Stimulated activated CD4-positive, alpha-beta T cell treated with anti-CD3 and anti-CD28 coated beads, Interleukin-1b, Interleukin-23, amount 100 ng/mL, for 48 hours (primary cell): ENCODE data around the gene MFAP2.
"Not testable (repeated sequence)": the region's sequence is repeated elsewhere in the genome, so short reads cannot be mapped to it uniquely, and the experiment has no call there.

Source experiments
- DNase-seq: peaks from one replicate; pipeline ENCODE4 v3.0.0-alpha.2; 2020

MFAP2 gene

DNA sequence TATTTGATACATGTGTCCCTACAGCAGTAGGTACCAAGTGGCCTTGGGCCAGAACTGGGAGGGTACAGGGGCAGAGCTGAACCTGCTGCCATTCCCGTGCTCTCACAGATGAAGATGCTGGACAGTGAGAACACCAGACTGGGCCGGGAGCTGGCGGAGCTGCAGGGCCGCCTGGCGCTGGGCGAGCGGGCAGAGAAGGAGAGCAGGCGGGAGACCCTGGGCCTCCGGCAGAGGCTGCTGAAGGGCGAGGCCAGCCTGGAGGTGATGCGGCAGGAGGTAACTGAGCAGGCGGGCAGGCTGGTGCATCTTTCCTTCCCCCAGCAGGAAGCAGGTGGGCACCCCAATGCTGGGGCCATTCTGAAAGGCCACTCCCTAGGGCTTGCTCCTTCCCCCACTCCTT is 21.9 kb downstream of the MFAP2 start:
- DNase-seq: no peak

DNA sequence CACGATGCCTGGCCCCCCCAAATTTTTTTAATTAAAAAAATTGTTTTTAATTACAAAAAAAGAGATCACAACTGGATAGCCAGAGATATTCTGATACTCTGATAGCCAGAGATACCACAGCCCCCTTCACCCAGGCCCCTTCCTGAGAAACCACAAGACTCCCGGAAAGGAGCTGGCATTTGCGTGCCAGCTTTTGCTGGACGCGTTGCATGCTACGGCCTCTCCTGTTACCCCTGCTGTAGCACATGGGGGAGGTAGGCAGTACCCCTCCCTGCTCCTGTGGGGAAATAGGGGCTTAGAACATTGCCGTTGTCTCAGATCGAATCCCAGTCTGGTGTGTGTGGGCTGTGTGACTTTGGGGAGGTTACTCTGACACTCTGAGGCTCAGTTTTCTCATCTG is 22.7 kb downstream of the MFAP2 start:
- no peak for DNase-seq

DNA sequence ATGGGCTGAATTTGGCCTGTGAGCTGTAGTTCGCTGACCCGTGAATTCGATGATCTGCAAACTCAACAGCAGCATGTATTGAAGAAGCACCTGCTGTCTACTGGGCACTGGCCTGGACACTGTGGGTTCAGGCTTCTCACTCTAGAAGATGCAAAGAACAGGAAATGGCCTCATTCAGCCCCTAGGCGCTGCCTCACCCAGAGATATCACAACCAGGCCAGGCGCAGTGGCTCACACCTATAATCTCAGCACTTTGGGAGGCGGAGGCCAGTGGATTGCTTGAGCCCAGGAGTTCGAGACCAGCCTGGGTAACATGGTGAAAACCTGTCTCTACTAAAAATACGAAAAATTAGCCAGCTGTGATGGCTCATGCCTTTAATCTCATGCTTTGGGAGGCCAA is 23.6 kb downstream of the MFAP2 start:
- DNase-seq: no peak

DNA sequence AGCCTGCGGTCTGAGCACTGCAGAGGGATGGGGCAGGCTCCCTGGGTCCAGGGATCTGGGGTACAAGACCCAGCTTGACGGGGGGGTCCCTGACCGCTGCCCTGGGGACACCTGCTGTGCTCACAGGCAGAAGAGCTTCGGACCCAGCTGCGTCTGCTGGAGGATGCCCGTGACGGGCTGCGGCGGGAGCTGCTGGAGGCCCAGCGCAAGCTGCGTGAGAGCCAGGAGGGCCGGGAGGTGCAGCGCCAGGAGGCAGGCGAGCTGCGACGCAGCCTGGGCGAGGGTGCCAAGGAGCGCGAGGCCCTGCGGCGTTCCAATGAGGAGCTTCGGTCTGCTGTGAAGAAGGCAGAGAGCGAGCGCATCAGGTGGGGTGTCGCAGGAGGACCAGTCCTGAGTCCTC is 25.2 kb downstream of the MFAP2 start:
- no peak for DNase-seq

DNA sequence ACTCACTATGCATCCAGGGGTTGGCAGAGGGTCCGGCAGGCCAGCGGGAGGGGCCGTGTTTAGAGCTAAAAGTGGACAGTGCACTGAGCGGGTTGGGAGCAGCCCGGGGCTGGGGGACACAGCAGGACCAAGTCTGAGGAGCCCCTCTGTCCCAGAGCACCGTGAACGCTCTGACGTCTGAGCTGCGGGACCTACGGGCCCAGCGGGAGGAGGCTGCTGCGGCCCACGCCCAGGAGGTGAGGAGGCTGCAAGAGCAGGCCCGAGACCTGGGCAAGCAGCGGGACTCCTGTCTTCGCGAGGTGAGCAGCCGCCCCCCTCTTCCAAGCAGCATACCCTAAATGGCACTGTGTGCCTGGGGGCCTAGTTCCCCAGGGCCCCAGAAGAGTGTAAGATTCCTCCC is 25.8 kb downstream of the MFAP2 start:
- DNase-seq: no peak

DNA sequence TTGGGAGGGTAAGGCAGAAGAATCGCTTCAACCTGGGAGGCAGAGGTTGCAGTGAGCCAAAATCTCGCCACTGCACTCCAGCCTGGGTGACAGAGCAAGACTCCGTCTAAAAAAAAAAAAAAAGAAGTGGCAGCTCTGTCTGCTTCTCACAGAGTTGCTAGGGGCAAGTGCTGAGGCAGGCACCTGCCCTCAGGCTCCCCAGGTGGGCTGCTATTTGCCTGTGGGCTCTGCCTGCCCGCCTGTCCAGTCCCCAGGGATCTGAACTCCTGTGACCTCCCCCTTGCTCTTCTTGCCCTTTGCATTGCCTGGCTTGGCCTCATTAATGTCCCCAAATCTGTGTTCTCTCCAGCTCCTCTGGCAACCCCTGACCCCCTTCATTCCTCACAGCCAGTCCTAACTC is 28.0 kb downstream of the MFAP2 start:
- not testable (repeated sequence) for DNase-seq

DNA sequence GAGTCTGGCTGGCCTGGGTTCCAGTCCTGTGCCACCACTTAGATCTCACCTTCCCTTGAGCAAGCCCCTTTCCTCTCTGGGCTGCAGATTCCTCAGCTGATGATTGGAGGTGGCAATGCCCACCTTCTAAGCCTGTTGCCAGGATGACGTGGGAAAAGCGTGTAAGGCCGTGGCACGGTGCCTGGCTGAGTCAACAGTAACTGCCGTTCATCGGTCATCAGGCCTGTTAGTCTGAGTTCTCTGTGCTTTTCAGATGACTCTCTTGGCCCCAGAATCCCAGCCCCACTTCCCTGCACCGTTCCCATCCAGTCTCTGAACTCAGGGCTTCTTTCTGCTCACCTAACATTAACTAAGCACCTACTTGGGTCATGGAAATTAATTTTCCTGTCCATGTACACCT is 31.4 kb downstream of the MFAP2 start:
- not testable (repeated sequence) for DNase-seq

DNA sequence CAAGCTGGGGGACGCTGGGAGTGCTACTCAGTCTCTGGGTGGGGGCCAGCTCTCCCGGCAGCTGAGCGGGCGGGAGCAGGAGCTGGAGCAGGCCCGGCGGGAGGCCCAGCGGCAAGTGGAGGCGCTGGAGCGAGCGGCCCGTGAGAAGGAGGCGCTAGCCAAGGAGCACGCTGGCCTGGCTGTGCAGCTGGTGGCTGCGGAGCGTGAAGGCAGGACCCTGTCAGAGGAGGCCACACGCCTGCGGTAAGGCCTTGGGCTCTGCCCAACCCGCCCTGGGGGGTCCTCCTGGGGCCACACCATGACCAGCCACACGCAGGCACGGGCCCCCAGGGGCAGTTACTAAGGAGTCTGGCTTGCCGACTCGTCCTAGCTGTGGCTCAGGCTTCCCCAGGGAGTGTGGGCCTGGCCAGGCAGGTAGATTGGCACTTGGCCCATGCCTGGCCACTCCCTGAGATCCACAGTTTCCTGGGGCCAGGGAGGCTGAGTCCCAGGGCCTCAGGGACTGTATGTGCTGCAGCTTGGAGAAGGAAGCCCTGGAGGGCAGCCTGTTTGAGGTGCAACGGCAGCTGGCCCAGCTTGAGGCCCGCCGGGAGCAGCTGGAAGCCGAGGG is 32.0 kb downstream of the MFAP2 start:
- DNase-seq: not testable (repeated sequence)

DNA sequence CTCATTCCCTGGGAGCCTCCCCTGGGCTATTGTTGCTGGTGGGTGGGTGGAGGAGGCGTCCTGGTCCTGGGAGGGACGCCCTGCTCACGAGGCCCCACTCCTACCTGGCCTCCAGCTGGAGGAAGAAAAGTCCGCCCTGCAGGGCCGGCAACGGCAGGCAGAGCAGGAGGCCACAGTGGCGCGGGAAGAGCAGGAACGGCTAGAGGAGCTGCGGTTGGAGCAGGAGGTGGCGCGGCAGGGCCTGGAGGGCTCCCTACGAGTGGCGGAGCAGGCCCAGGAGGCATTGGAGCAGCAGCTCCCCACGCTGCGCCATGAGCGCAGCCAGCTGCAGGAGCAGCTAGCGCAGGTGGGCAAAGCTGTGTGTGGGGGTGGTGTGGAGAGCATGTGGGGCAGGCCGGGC is 33.8 kb downstream of the MFAP2 start:
- no peak for DNase-seq

DNA sequence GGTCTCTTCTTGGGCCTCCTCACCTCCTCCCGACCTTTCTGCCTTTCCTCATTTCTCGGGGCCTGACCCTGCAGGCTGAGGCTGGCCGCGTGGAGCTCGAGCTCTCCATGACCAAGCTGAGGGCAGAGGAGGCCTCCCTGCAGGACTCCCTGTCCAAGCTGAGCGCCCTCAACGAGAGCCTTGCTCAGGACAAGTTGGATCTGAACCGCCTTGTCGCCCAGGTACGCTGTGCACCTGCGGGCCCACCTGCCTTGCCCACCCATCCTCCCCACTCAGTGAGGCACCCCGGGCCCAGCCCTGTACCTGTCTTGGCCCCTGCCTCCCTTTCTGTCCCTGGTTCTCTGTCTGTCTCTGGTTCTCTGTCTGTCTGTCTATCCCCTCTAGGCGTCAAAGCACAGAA is 34.2 kb downstream of the MFAP2 start:
- DNase-seq: not testable (repeated sequence)

DNA sequence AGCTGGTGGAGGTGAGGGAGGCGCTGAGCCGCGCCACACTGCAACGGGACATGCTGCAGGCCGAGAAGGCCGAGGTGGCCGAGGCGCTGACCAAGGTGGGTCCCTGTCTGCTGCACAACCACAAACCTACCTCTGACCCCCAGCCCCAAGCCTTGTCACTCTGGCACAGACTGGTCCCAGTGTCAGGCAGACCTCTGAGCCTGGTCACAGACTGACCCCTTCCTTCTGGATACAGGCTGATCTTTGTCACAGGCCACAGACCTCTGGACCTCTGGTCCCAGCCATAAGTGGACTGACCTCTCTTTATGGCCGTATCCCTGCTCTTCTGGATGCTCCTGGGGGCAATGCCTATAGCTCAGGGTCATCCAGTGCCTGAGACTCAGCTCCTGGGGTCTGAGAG is 34.9 kb downstream of the MFAP2 start:
- not testable (repeated sequence) for DNase-seq

DNA sequence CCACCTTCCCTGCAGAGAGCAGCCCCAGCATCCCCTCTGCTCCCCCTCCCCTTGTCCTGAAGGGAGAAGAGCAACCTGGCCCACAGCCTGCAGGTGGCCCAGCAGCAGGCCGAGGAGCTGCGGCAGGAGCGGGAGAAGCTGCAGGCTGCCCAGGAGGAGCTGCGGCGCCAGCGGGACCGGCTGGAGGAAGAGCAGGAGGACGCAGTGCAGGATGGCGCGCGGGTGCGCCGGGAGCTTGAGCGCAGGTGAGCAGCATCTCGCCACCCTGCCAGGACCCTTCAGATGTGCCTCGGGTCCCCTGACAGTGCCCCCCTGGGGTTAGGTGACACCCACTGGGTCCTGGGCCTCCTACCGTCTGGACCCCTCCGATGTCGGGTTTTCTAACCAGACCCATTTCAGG is 36.4 kb downstream of the MFAP2 start:
- no peak for DNase-seq

DNA sequence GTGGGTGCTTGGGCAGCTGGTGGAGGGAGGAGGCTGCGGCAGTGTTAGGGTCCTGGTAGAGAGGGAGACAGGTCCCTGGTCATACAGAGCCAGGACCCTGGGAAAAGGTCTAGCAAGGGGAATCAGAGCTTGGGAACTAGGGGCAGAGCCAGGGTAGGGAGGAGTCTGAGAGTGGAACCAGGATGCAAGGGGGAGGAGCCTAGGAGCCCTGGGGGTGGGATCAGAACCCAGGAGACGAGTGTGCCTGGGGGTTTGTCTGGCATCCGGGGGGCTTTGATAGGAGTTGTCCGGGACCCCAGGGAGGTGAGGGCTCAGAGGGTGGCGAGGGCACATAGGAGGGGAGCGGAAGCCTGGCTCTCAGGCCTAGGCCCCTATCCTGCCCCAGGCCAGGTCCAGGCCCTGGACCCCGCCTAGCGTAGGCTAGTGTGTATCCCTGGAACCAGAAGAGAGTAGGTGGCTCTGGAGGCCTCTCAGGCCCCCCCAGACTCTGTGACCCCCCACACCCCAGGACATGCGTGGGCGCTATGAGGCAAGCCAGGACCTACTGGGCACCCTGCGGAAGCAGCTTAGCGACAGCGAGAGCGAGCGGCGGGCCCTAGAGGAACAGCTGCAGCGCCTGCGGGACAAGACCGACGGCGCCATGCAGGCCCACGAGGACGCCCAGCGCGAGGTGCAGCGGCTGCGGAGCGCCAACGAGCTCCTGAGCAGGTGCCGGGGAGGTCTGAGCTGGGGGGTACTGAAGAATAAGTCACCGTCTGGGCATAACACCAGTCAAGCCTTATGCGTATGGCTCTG is 40.8 kb downstream of the MFAP2 start:
- not testable (repeated sequence) for DNase-seq

DNA sequence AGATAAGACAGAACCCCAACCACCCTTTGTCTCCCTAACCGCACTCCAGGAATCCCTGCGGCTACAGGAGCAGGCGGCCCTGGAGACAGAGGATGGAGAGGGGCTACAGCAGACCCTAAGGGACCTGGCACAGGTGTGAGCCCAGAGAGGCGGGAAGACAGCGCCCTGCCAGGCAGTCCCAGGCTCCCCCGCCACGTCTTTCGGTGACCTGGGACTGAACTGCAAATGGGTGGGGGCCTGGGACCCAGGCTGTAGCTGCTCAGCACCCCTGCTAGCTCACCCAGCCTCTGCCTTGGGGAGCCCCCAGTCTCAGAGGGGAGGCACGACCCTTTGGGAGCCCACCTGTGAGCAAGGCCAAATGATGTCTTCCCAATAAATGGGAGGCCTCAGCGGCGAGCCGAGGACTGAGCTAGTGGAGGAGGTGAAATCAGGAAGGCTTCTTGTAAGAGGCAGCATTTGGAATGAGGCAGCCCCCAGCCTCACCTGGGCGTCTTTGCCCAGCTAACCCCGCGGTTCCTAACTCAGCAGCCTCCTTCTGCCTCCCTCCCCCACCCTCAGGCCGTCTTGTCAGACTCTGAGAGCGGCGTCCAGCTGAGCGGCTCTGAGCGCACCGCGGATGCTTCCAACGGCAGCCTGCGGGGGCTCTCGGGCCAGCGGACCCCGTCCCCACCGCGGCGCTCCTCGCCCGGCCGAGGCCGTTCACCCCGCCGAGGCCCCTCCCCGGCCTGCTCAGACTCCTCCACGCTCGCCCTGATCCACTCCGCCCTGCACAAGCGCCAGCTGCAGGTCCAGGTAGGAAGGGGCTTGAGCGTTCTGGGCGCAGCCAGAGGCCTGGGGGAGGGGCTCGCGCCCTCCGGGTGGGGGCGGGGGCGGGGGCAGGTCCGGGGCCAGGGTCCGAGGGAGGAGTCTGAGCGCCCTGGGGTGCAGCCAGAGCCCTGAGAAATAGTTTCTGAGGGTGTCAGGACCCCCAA is 41.8 kb downstream of the MFAP2 start:
- no peak for DNase-seq

DNA sequence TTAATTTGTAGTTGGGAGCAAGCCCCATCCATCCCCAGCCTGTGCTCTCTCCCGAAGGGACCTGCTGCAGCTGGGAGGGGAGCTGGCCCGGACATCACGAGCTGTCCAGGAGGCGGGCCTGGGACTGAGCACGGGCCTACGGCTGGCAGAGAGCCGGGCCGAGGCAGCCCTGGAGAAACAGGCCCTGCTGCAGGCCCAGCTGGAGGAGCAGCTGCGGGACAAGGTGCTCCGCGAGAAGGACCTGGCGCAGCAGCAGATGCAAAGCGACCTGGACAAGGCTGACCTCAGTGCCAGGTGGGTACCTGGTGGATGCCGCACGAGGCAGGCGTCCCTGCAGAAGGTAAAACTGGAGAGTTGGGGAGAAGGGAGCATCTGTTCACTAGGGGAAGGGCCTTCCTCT is 43.8 kb downstream of the MFAP2 start:
- not testable (repeated sequence) for DNase-seq

DNA sequence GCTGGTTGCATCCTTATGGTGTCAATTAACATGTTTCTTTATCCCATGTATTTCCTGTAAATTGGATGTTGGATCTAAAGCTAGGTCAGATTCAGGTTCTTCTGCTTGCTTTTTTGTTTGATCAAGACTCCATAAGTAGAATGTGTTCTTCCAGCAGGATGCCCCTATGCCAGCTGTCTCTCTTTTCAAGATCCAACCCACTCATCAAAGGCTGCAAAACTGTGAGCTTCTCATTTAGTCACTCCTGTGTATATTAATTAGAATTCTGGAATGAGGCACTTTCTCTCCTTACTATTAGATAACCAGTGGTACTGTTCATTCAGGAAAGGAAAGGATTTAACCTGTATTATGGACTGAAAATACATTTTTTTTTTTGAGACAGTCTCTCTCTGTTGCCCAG is 46.5 kb downstream of the MFAP2 start:
- DNase-seq: not testable (repeated sequence)

DNA sequence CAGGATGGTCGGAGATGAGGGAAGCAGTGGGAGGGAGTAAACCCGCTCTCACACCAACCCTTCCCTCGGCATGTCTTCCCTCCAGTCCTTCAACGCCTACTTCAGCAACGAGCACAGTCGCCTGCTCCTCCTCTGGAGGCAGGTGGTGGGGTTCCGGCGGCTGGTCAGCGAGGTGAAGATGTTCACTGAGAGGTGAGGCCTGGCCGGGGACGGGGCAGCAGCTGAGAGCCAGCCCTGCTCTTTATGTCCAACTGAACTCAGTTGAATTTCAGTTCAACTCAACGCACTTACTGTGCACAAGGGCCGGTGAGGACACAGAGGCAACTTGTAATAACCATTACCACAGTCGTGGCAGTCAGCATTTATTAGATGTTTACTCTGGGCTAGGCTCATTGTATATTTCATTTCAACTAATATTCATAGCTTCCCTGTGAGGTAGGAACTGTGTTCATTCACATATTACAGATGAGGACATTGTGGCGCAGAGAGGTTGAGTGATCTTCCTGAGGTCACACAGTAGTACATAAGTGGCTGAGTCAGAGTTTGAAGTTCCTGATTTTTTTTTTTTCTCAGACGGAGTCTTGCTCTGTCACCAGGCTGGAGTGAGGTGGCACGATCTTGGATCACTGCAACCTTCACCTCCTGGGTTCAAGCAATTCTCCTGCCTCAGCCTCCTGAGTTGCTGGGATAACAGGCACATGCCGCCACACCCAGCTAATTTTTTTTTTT is 49.0 kb downstream of the MFAP2 start:
- DNase-seq: not testable (repeated sequence)

DNA sequence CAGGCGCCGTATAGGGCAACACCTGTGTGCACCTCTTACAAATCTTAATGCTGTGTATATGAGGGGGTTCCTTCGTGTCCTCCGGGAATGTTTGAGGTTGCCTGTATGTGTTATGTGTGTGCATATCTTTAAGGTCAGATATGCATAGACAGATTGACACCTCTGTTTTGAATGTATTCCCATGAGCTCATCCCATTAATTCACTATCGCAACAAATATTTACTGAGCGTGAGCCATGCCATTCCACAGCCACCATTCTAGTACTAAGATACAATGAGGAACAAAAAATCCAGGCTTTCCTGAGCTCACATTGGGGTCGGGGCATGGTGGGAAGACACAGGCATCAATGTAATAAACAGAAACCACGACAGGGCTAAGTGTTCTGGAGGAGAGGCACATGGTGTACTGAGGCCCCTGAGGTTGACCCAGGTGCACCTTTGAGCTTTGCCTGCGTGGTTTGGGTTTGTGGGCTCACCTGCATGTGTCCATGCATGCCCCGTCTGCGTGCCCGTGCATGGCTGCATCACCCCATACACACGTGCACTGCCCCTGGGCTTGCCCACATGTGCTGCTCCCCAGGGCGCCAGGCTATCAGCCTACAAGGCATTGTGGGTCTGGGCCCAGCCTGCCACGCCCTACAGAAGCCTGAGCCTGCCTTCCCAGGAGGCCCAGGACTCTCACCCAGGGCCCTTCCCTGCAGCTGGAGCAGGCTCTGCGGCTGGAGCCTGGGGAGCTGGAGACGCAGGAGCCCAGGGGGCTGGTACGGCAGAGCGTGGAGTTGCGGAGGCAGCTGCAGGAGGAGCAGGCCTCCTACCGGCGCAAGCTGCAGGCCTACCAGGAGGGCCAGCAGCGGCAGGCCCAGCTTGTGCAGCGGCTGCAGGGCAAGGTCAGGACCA is 51.0 kb downstream of the MFAP2 start:
- DNase-seq: not testable (repeated sequence)

DNA sequence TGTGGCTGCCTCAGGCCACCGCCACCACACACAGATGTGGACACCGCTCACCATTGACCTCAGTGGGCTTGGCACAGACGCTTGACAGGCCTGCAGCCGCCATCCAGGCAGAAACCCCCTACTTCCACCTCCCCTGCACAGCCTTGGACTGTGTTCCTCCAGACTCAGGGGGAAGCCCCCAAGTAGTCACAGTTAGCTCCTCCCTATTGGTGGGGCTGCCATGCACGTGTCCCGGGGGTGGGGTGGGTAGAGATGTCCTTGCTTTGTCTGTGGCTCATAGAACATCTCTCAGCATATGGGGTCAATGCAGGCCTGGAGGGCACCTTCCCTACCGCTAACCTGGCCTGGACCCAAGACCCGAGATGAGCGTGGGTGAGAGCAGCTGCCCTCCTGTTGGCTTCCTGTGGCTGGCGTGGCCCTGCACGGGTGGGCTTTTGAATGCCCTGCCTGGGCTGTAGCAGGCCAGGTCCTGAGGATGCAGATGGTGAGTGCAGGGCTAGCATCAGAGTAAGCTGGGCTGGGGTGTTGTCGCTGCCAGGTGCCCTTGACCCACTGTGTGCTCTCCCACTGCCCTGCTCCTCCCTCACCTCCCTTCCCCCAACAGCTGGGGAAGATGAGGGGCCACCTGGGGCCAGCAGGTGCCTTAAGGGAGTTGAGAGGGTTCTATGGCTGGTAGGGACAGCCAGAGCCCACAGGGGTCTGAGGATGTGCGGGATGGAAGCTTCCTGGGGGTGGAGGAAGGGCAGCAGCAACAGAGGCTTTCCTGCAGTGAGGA is 52.5 kb downstream of the MFAP2 start:
- DNase-seq: no peak

DNA sequence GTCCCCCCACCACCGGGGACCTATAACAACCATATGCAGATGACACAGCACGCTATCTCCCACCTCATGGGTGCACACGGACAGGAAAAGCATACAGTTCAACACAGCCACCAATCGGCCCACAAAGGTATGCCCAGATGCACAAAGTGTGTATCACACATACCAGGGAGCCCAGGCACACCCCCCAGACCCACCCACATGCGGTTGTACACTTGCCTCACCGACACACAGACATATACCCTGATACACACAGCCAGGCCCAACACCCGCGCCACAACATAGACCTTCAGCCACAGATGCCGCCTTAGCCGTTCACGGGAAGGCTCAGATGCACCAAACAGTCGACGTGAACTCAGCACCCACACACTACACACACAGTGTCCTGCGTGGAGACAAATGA is 53.2 kb downstream of the MFAP2 start:
- no peak for DNase-seq
